GM12875 (cell line): Measurements from ENCODE around the gene CTSF.

Experiments used
- H3K4me3 ChIP-seq: one replicate; pipeline ENCODE4 v1.5.1; 2011; ENCODE audit warnings: low read depth, low read length, control low read depth
- CTCF ChIP-seq: IDR thresholded peaks from 2 replicates; pipeline ENCODE4 v1.5.1; 2011; ENCODE audit warnings: low read depth, mild to moderate bottlenecking, control low read depth, inconsistent platforms, low read length, moderate library complexity, borderline replicate concordance; ENCODE audit not compliant: insufficient read depth

CTSF gene

DNA sequence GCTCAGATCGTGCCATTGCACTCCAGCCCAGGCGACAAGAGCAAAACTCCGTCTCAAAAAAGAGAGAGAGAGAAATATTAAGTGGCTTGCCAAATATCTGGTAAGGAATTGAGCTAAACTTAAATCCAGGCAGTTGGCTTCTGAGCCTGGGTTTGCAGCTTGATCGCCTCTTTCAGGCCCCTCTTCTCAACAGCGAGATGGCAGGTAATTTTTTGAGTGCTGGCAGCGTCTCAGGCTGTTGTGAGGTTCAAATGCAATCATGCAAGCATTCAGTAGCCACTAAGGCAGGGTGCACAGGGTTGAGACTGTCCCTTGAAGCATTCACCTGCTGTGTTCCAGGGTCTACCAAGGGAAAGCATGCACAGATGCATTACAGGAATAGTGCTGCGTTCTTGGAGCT lies 670 bp upstream of the CTSF start:
- TF ChIP-seq CTCF: no peak
- no peak overlapping the region for H3K4me3 ChIP-seq

DNA sequence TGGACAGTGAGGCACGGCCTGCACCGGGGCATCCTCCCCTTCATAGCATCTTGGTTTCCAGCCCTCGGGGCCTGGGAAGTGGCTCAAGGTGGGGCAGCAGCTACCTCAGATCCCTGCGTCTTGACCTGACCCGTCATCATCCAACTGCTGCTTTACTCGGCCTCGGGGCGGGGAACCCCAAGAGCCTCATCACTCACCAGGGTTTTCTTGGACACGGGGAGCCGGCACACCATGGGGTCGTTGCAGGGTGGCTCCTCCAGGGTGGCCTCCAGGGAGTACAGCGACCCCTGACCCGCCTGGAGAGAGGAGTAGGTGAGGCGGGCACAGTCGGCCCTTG lies 651 bp downstream of the CTSF start:
- TF ChIP-seq CTCF: no peak
- no peak overlapping the region for H3K4me3 ChIP-seq

DNA sequence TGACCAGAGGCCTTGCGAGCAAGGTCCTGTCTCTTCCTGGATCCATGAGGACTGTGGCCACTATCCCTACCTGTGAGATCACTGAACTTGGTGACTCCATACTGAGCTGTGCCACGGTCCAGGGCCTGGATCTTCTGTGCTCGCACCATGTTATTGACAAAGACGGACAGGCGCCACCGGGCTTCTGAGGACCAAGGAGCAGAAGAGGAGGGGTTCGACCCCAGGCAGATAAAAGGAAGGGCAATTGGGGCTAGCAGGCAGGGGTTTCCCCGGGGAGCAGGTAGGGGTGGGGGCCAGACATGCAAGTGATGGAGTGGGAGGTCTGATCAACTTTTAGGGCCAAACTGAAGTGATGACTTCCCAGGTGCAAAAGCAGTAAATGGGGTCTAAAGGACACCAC lies 2.2 kb downstream of the CTSF start:
- TF ChIP-seq CTCF: no peak
- H3K4me3 ChIP-seq: no peak overlapping the region

DNA sequence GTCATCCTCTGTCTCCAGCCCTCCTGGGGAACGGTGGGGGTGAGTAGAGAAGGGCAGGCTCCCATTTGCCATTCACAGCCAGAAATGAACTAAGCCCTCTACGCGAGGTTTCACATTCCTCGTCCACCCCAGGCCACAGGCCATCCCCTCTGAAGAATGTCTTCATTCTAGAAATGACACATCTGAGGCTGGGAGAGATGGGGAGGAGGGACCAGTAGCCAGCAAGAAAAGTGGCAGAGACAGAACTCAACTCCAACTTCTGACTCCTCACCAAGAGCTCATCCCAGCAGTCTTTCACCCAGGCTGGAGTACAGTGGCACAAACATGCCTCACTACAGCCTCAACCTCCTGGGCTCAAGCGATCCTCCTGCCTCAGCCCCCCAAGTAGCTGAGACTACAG lies 3.4 kb downstream of the CTSF start:
- no peak overlapping the region for H3K4me3 ChIP-seq
- no peak for TF ChIP-seq CTCF

DNA sequence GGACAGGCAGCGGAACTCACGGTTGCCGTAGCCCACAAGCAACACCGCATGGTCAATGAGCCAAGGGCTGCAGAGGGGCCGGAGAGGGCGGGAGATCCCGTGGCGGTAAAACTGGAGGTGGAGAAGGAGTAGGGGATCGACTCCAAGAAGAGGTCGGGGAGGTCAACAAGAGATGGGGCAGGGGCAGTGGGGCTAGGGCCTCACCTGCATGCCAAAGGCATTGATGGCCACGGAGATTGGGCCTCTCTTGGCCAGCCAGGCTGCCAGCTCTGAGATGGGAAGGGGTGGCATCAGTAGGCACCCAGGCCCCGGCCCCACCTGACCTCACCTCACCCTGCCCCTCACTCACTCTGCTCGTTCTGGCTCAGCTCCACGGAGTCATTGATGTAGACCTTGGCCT lies 3.9 kb downstream of the CTSF start:
- no peak for TF ChIP-seq CTCF
- no peak overlapping the region for H3K4me3 ChIP-seq

- H3K4me3 ChIP-seq: no peak overlapping the region
- no peak for TF ChIP-seq CTCF
Measured at GRCh38 chr11:66563832-66564231, 4.6 kb downstream of the CTSF start.

GRCh38 chr11:66562907-66563583 lies 5.4 kb downstream of the CTSF start:
- no peak overlapping the region for H3K4me3 ChIP-seq
- no peak for TF ChIP-seq CTCF
